PC-3 (cell line): ENCODE results near the gene SPRED2. TPM values are rescaled to one million over a fixed set of nuclear protein-coding genes. Genes with fewer than 3 reads are reported as not detected.
A peak's percentile ranks its signal among the peaks of the same experiment; 100 is the strongest.

ENCODE experiments used
- ATAC-seq: fragments of 200-7000 bp; cut with Tn5 transposase; 2 replicates; pipeline ENCODE4 v1.9.1; 2020; ENCODE audit warnings: mild to moderate bottlenecking, moderate library complexity
- BruUV-seq: library from RNA; stranded (reverse); fragments of 400-500 nt; replicated peaks from 2 replicates; lab custom pipeline; 2021; lab: Mats Ljungman, UMichigan
- CTCF ChIA-PET: fragments of 300-600 bp; sonication (Branson Sonifier 250); formaldehyde crosslinking; loops from one replicate; lab custom pipeline; 2022; ENCODE audit warnings: antibody characterized with exemption; lab: Charles Lee
- POLR2A ChIA-PET: fragments of 300-600 bp; sonication (Branson Sonifier 250); formaldehyde crosslinking; loops from one replicate; lab custom pipeline; 2022; ENCODE audit warnings: antibody characterized with exemption; ENCODE audit not compliant: unreplicated experiment; lab: Charles Lee
- DNase-seq: peaks from one replicate; pipeline ENCODE4 v3.0.0-alpha.2; 2015
- H2AFZ ChIP-seq: fragments of 300-600 bp; sonication (generic); 2 replicates; pipeline ENCODE4 v1.6.0; 2016; ENCODE audit warnings: antibody characterized with exemption, low read length
- H3F3A ChIP-seq: fragments of 300-600 bp; sonication (generic); one replicate; pipeline ENCODE4 v1.6.0; 2017; ENCODE audit warnings: antibody characterized with exemption, low read length, control low read depth, mild to moderate bottlenecking; ENCODE audit not compliant: unreplicated experiment
- H3K27ac ChIP-seq: fragments of 300-600 bp; sonication (generic); 2 replicates; pipeline ENCODE4 v1.5.1; 2016; ENCODE audit warnings: mild to moderate bottlenecking, low read length
- H3K27me3 ChIP-seq: fragments of 300-600 bp; sonication (generic); 2 replicates; pipeline ENCODE4 v1.6.1; 2016; ENCODE audit warnings: low read length, mixed read lengths
- H3K36me3 ChIP-seq: fragments of 300-600 bp; sonication (generic); 2 replicates; pipeline ENCODE4 v1.6.1; 2016; ENCODE audit warnings: low read depth, mixed run types, low read length, mixed read lengths
- H3K4me1 ChIP-seq: fragments of 300-600 bp; sonication (generic); 2 replicates; pipeline ENCODE4 v1.5.1; 2016; ENCODE audit warnings: low read length; ENCODE audit not compliant: insufficient read depth
- H3K4me2 ChIP-seq: fragments of 300-600 bp; sonication (generic); 2 replicates; pipeline ENCODE4 v1.6.0; 2016; ENCODE audit warnings: low read length
- H3K4me3 ChIP-seq: fragments of 300-600 bp; sonication (generic); 2 replicates; pipeline ENCODE4 v1.5.1; 2016; ENCODE audit warnings: mild to moderate bottlenecking, low read length, mixed read lengths
- H3K79me2 ChIP-seq: fragments of 300-600 bp; sonication (generic); 2 replicates; pipeline ENCODE4 v1.6.1; 2017; ENCODE audit warnings: low read length, mixed read lengths
- H3K9ac ChIP-seq: fragments of 300-600 bp; sonication (generic); 2 replicates; pipeline ENCODE4 v1.6.0; 2016; ENCODE audit warnings: mild to moderate bottlenecking, low read length
- H3K9me2 ChIP-seq: fragments of 300-600 bp; sonication (generic); replicated peaks from 2 replicates; pipeline ENCODE4 v1.6.1; 2016; ENCODE audit warnings: mixed run types, low read length, mixed read lengths
- H3K9me3 ChIP-seq: fragments of 300-600 bp; sonication (generic); 2 replicates; pipeline ENCODE4 v1.6.1; 2016; ENCODE audit warnings: low read length, mixed read lengths
- H4K20me1 ChIP-seq: fragments of 300-600 bp; sonication (generic); 2 replicates; pipeline ENCODE4 v1.6.1; 2016; ENCODE audit warnings: low read length, mixed read lengths
- EZH2 ChIP-seq: fragments of 300-600 bp; sonication (generic); IDR thresholded peaks from one replicate; pipeline ENCODE4 v1.6.1; 2017; ENCODE audit warnings: antibody characterized with exemption, mild to moderate bottlenecking, low read length; ENCODE audit not compliant: unreplicated experiment
- EZH2phosphoT487 ChIP-seq: fragments of 300-600 bp; sonication (generic); IDR thresholded peaks from 2 replicates; pipeline ENCODE4 v1.6.1; 2018; ENCODE audit warnings: mild to moderate bottlenecking, antibody characterized with exemption, low read length, borderline replicate concordance
- intact Hi-C: fragments of 100-400 bp; cut with micrococcal nuclease; formaldehyde crosslinking; loops from 2 replicates; pipeline ENCODE4 v1.9.0; 2023
- total RNA-seq: library from RNA; depleted of rRNA; stranded (reverse); fragments of >200 nt; gene quantifications from 2 replicates; pipeline ENCODE4 v1.2.3, GENCODE V29; 2014; rRNA removed
- TF ChIP-seq, protein P1 (sequence below): fragments of 300-600 bp; sonication (generic); conservative IDR thresholded peaks from 2 replicates; pipeline ENCODE4 v1.5.1; 2017; ENCODE audit warnings: antibody characterized with exemption, low read depth, mild to moderate bottlenecking, low read length

The SPRED2 gene
- total RNA-seq, 1 experiment from 2014 or later: 16.2 TPM

- no peak for TF ChIP-seq EZH2phosphoT487
- TF ChIP-seq EZH2: no peak
- TF ChIP-seq, protein P1, sequence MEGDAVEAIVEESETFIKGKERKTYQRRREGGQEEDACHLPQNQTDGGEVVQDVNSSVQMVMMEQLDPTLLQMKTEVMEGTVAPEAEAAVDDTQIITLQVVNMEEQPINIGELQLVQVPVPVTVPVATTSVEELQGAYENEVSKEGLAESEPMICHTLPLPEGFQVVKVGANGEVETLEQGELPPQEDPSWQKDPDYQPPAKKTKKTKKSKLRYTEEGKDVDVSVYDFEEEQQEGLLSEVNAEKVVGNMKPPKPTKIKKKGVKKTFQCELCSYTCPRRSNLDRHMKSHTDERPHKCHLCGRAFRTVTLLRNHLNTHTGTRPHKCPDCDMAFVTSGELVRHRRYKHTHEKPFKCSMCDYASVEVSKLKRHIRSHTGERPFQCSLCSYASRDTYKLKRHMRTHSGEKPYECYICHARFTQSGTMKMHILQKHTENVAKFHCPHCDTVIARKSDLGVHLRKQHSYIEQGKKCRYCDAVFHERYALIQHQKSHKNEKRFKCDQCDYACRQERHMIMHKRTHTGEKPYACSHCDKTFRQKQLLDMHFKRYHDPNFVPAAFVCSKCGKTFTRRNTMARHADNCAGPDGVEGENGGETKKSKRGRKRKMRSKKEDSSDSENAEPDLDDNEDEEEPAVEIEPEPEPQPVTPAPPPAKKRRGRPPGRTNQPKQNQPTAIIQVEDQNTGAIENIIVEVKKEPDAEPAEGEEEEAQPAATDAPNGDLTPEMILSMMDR: no peak
- intact Hi-C loops: loop anchor here (5.0 to 10.0 kb wide), 2 partner anchors 119 to 198 kb away; no protein-coding TSS in a partner anchor
- ChIA-PET CTCF (interaction anchor here (0.6 to 0.7 kb wide), 5 partner anchors 56 to 310 kb away, joined by 3 to 6 read pairs (median 6); no protein-coding TSS in a partner anchor), POLR2A (interaction anchor here (0.6 kb wide), 3 partner anchors 38 to 1171 kb away, joined by 3 to 17 read pairs (median 3); no protein-coding TSS in a partner anchor)
- Histone ChIP-seq H3K4me3 (no peak overlapping the region), H4K20me1 (0 out of 2 replicates have a peak, but pooled peaks cover 6% of the 10 kb centered on the region), H2AFZ (no peak overlapping the region), H3K4me2 (no peak overlapping the region), H3K27ac (0 out of 2 replicates have a peak overlapping the region, but pooled peaks have one; percentile 25), H3K79me2 (peaks cover 16% of the 10 kb centered on the region), H3K9me3 (no peaks in the 10 kb centered on the region), H3K4me1 (peaks cover 19% of the 10 kb centered on the region; the same call in 1 of the 2 replicates), H3F3A (no peaks in the 10 kb centered on the region), H3K9me2 (no peaks in the 10 kb centered on the region), H3K27me3 (no peaks in the 10 kb centered on the region), H3K36me3 (peaks cover 44% of the 10 kb centered on the region), H3K9ac (no peak overlapping the region)
- no TSS peak for BruUV-seq
- DNase-seq: peak; percentile 36
- ATAC-seq: peak; percentile 68
Measured at GRCh38 chr2:65263262-65263661, 169.1 kb downstream of the SPRED2 start.

DNA sequence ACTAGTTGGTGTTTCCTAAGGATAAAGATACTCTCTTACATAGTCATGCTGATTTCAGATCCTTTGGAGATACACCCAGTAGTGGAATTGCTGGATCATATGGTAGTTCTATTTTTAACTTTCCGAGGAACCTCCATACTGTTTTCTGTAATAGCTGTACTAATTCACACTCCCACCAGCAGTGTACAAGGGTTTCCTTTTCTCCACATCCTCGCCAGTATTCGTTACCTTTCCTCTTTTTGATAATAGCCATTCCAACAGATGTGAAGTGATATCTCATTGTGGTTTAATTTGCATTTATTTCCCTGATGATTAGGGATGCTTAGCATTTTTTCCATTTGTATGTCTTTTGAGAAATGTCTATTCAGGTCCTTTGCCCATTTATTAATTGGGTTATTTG is 170.7 kb downstream of the SPRED2 start:
- Histone ChIP-seq H3F3A (no peaks in the 10 kb centered on the region), H3K4me2 (no peak overlapping the region), H3K27ac (no peak overlapping the region), H3K79me2 (peaks cover 16% of the 10 kb centered on the region), H3K27me3 (no peaks in the 10 kb centered on the region), H3K9me3 (no peaks in the 10 kb centered on the region), H3K4me1 (peaks cover 19% of the 10 kb centered on the region; the same call in 1 of the 2 replicates), H3K36me3 (peaks cover 36% of the 10 kb centered on the region), H2AFZ (no peak overlapping the region), H3K9ac (no peak overlapping the region), H3K4me3 (no peak overlapping the region), H3K9me2 (no peaks in the 10 kb centered on the region), H4K20me1 (0 out of 2 replicates have a peak, but pooled peaks cover 6% of the 10 kb centered on the region)
- CTCF ChIA-PET: no interaction called here
- no TSS peak for BruUV-seq
- no peak for ATAC-seq
- no peak for TF ChIP-seq EZH2phosphoT487
- TF ChIP-seq, protein P1: no peak
- no peak for TF ChIP-seq EZH2
- POLR2A ChIA-PET: no interaction called here
- no peak for DNase-seq
- intact Hi-C loops: loop anchor here (5.0 to 10.0 kb wide), 2 partner anchors 121 to 197 kb away; no protein-coding TSS in a partner anchor

Other genes starting within 250 kb of the SPRED2 start
- gene ACTR2, start 204.8 kb downstream of the SPRED2 start, total RNA-seq: 56.7 and 67.2 TPM in 2 replicates